Liver (tissue), 3 donors: ENCODE data around the gene RASD2.

Source experiments
- ATF3 ChIP-seq: IDR thresholded peaks from 2 replicates; pipeline ENCODE4 v1.6.1; 2016; ENCODE audit warnings: antibody characterized with exemption
- SP1 ChIP-seq: IDR thresholded peaks from 2 replicates; pipeline ENCODE4 v1.6.1; 2018; ENCODE audit warnings: antibody characterized with exemption, mild to moderate bottlenecking
- TF ChIP-seq, protein P1 (sequence below): fragments of 150-350 bp; IDR thresholded peaks from 2 replicates; pipeline ENCODE4 v1.5.1; 2017; ENCODE audit warnings: improper control_type of control experiment, low read depth, low read length; ENCODE audit not compliant: missing input control
- donor health status: healthy.
- donor health status: healthy.

DNA sequence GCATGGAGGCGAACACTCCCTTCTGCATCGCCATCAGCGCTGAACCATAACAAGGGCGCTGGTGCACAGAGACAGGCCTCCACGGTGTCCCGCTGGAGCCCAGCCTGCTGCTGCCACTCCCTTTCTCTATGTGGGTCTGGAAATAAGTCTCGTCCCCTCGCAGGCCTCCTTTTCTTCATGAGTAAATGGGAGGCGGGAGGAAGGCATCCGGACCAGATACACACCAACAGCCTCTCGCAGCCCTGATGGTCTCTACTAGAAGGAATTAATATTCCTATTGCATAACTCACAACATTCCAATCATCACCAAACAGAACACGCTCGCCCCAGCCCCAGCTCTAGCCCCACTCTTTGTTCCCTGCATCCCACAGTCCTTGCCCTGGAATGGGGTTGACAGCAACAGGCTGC lies 14.9 kb downstream of the RASD2 start:
- TF ChIP-seq, protein P1, sequence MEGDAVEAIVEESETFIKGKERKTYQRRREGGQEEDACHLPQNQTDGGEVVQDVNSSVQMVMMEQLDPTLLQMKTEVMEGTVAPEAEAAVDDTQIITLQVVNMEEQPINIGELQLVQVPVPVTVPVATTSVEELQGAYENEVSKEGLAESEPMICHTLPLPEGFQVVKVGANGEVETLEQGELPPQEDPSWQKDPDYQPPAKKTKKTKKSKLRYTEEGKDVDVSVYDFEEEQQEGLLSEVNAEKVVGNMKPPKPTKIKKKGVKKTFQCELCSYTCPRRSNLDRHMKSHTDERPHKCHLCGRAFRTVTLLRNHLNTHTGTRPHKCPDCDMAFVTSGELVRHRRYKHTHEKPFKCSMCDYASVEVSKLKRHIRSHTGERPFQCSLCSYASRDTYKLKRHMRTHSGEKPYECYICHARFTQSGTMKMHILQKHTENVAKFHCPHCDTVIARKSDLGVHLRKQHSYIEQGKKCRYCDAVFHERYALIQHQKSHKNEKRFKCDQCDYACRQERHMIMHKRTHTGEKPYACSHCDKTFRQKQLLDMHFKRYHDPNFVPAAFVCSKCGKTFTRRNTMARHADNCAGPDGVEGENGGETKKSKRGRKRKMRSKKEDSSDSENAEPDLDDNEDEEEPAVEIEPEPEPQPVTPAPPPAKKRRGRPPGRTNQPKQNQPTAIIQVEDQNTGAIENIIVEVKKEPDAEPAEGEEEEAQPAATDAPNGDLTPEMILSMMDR = no peak
- no peak for TF ChIP-seq ATF3
- TF ChIP-seq SP1 = no peak
